Measurements from ENCODE around the gene OR6T1. TPM values are rescaled to one million over a fixed set of nuclear protein-coding genes. Genes with fewer than 3 reads are reported as not detected.

The OR6T1 gene, protein sequence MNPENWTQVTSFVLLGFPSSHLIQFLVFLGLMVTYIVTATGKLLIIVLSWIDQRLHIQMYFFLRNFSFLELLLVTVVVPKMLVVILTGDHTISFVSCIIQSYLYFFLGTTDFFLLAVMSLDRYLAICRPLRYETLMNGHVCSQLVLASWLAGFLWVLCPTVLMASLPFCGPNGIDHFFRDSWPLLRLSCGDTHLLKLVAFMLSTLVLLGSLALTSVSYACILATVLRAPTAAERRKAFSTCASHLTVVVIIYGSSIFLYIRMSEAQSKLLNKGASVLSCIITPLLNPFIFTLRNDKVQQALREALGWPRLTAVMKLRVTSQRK
- total RNA-seq, result not detected in 2 replicates

DNA sequence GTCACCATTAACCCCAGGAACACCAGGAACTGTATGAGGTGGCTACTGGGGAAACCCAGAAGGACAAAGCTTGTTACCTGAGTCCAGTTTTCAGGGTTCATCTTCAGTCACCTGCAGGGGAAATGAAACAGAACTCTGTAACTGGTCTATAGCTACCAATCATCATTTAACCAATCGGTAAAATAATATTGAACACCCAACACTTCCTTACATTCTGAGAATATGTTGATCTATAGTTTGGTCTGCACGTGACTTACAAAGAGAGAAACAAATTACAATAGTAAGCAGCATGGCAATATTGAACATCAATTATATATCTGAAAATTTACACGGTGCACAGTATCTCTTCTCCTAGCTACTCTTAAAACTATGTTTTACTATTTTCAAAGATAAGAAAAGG lies at the start of gene OR6T1:
Gene OR6T1, minus strand, starts transcription at position 101 of the 400 bp plus-strand sequence. Its CDS starts 0 bp downstream, at position 101.
- DNase-seq (ENCODE audit: low read depth), result no peak
- TF ChIP-seq, protein P1, sequence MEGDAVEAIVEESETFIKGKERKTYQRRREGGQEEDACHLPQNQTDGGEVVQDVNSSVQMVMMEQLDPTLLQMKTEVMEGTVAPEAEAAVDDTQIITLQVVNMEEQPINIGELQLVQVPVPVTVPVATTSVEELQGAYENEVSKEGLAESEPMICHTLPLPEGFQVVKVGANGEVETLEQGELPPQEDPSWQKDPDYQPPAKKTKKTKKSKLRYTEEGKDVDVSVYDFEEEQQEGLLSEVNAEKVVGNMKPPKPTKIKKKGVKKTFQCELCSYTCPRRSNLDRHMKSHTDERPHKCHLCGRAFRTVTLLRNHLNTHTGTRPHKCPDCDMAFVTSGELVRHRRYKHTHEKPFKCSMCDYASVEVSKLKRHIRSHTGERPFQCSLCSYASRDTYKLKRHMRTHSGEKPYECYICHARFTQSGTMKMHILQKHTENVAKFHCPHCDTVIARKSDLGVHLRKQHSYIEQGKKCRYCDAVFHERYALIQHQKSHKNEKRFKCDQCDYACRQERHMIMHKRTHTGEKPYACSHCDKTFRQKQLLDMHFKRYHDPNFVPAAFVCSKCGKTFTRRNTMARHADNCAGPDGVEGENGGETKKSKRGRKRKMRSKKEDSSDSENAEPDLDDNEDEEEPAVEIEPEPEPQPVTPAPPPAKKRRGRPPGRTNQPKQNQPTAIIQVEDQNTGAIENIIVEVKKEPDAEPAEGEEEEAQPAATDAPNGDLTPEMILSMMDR (IDR thresholded peaks at IDR 0.05; ENCODE audit: insufficient read depth, low read depth, low read length), result no peak
- H3K4me3 ChIP-seq (ENCODE audit: low read depth, low read length), result no peak within 1 kb of the TSS

DNA sequence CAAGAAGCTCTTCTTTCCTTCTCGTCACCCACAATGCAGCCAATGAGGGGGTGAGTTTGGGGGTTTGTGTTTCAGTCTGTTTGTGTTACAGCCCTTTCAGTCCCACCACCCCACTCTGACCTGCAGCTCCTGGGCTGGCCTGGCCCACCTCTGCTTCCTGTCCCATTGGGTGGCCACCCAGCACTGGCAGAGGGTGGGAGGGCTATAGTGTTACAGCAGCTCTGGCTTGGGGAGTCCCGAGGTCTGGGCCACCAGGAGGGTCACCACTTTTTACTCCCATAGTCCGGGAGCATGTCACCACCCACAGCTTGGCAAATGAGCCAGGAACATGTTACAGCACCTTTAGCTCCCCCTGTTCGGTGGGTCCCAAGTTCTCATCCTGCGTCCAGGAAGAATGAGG lies 35.7 kb upstream of the OR6T1 start:
- no peak for DNase-seq (ENCODE audit: low read depth)
- TF ChIP-seq, protein P1 (IDR thresholded peaks at IDR 0.05; ENCODE audit: insufficient read depth, low read depth, low read length), result no peak
- no peak overlapping the region for H3K4me3 ChIP-seq (ENCODE audit: low read depth, low read length)

DNA sequence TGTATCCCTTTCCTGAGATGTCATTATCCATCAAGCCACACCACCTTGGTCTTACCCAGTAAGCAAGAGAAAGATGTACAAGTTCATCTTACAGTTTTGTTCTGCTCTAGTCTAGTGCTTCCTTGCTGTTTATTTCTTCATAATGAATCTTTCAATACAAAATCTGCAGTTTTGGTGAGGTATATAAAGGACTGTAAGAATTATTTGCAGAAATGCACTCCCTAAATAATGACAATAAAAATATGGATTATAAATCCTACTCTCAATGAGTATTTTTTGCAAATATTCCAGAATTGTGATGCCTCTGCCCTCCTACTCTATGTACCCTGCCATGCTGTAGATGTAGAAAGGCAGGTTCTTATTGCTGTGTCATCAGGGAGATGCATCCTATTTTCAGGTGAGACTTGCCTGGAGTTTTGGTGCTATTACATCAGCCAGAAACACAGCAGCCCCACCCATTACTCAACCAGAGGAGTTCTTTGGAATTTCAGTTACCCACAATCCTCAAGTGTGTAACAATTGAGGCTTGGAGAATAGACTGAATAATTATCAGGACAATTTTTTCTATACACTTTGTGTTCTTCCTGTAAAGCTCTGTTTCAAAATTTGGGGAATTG lies 34.2 kb upstream of the OR6T1 start, which contains the start of gene OR10S1:
Gene OR10S1, minus strand, starts transcription at position 51 of the 617 bp plus-strand sequence. CDS start 117 bp downstream, outside the sequence.
- TF ChIP-seq, protein P1 (IDR thresholded peaks at IDR 0.05; ENCODE audit: insufficient read depth, low read depth, low read length), result no peak
- no peak for DNase-seq (ENCODE audit: low read depth)
- H3K4me3 ChIP-seq (ENCODE audit: low read depth, low read length), result no peak within 1 kb of the TSS

DNA sequence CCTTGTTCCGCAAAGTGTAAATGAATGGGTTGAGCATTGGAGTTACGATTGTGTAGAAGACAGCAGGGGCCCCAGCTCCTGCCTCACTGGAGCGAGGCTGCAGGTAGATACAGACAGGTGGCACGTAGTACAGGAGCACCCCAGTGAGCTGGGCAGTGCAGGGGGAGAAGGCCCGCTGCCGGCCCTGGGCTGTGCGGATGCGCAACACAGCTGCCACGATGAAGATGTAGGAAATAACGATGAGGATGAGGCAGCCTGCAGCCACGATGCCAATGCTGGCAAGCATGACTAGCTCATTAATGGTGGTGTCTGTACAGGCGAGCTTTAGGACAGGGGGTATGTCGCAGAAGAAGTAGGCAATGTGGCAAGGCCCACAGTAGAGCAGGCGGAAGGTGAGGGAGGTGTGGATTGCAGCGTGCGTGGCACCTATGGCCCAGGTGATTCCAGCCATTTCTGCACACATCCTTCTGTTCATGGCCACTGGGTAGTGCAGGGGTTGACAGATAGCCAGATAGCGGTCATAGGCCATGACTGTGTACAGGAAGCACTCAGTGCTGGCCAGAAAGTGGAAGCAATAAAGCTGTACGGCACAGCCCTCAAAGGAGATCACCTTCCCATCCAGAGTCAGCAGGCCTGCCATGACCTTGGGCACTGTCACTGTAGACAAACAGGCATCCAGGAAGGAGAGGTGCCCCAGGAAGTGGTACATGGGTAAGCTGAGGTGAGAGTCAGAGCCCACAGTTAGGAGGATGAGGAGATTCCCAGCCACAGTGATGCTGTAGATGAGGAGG lies 33.3 kb upstream of the OR6T1 start:
- H3K4me3 ChIP-seq (ENCODE audit: low read depth, low read length), result no peak overlapping the region
- no peak for DNase-seq (ENCODE audit: low read depth)
- TF ChIP-seq, protein P1 (IDR thresholded peaks at IDR 0.05; ENCODE audit: insufficient read depth, low read depth, low read length), result no peak

DNA sequence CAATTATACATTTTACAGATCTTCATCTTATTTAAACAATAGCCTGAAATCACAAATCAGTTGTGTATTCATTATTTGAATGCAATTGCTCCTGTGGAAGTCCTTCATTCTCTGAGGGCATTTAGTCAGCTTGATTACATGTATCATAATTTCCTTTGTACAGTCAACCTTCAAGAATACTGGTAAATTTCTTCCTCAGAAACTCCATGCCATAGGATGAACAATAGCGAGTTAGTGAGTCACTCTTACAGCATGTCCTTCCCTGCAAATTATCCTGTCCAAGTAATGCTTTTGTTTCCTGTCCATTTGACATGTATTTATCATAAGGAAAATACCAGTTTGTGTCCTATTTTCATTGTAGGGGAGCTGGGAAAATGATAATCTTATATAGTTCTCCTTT lies 30.2 kb upstream of the OR6T1 start:
- TF ChIP-seq, protein P1 (IDR thresholded peaks at IDR 0.05; ENCODE audit: insufficient read depth, low read depth, low read length), result no peak
- no peak overlapping the region for H3K4me3 ChIP-seq (ENCODE audit: low read depth, low read length)
- no peak for DNase-seq (ENCODE audit: low read depth)

DNA sequence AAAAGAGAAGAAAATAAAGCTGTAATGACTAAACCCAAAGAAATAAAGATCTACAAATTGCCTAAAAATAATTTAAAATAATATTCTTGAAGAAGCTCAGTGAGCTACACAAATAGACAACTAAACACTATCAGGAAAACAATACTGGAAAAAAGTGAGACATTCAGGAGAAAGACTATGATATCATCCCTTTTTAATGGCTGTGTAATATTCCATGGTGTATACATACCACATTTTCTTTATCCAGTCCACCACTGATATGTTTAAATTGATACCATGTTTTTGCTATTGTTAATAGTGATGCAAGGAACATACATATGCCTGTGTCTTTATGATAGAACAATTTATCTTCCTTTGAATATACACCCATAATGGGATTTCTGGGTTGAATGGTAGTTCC lies 13.1 kb upstream of the OR6T1 start:
- TF ChIP-seq, protein P1 (IDR thresholded peaks at IDR 0.05; ENCODE audit: insufficient read depth, low read depth, low read length), result no peak
- DNase-seq (ENCODE audit: low read depth), result no peak
- no peak overlapping the region for H3K4me3 ChIP-seq (ENCODE audit: low read depth, low read length)

Measured in fibroblast of villous mesenchyme (primary cell).